Measurements from ENCODE around the gene ATF6B. TPM values are rescaled to one million over a fixed set of nuclear protein-coding genes. Genes with fewer than 3 reads are reported as not detected.

ATF6B gene
- total and polyA plus RNA-seq, 2 of the 8 experiments (the other 6 are each of a cell fraction or from before 2014, with no cell fraction given), result 38.1 to 42.2 TPM

- TF ChIP-seq E2F6 (IDR thresholded peaks at IDR 0.05), result no peak
- TF ChIP-seq EP300 (IDR thresholded peaks at IDR 0.05; ENCODE audit: borderline replicate concordance in 1 of 2, low read depth in 2 of 2, low read length in 2 of 2), result peak in 1 of 2 experiments; percentile 97; a peak in 2 of 3 replicates
- peak; percentile 71 for TF ChIP-seq TAF7 (optimal IDR thresholded peaks at IDR 0.05; ENCODE audit: borderline replicate concordance, low read depth, low read length)
- no peak for TF ChIP-seq SIRT6 (IDR thresholded peaks at IDR 0.05; ENCODE audit: low read length)
- peak; percentile 78 for TF ChIP-seq KDM5A (IDR thresholded peaks at IDR 0.05; ENCODE audit: low read length)
- TF ChIP-seq BRCA1 (IDR thresholded peaks at IDR 0.05; ENCODE audit: low read depth, low read length), result peak; percentile 49; the same call in 1 of the 2 replicates
- no peak for TF ChIP-seq FOSL1 (IDR thresholded peaks at IDR 0.05; ENCODE audit: insufficient read depth, low read depth, low read length)
- peak in 1 of 2 experiments; percentile 71; a peak in 1 of 3 replicates for TF ChIP-seq POLR2A (IDR thresholded peaks at IDR 0.05; ENCODE audit: control extremely low read depth in 1 of 2, low read depth in 2 of 2, low read length in 2 of 2)
- peak; percentile 98 for TF ChIP-seq KDM4A (IDR thresholded peaks at IDR 0.05; ENCODE audit: low read depth, low read length, severe bottlenecking)
- TF ChIP-seq ASH2L (IDR thresholded peaks at IDR 0.05; ENCODE audit: low read length), result peak; percentile 82
- TF ChIP-seq HDAC2 (IDR thresholded peaks at IDR 0.05; ENCODE audit: borderline replicate concordance in 1 of 2, low read depth in 2 of 2, low read length in 2 of 2), result peak in 1 of 2 experiments; percentile 32; a peak in 2 of 4 replicates
- peak; percentile 94 for TF ChIP-seq SAP30 (IDR thresholded peaks at IDR 0.05; ENCODE audit: insufficient read depth, insufficient replicate concordance, low read length)
- TF ChIP-seq RBBP5 (IDR thresholded peaks at IDR 0.05; ENCODE audit: borderline replicate concordance, low read depth, low read length), result no peak
- TF ChIP-seq PHF8 (conservative IDR thresholded peaks at IDR 0.05; ENCODE audit: low read depth, low read length), result peak; percentile 40; the same call in 1 of the 2 replicates
- no peak for TF ChIP-seq SIX5 (IDR thresholded peaks at IDR 0.05; ENCODE audit: low read depth, low read length)
- TF ChIP-seq MAX (IDR thresholded peaks at IDR 0.05), result peak; percentile 66
- peak; percentile 60; the same call in 1 of the 2 replicates for TF ChIP-seq POLR2AphosphoS5 (IDR thresholded peaks at IDR 0.05; ENCODE audit: low read depth, low read length)
- TF ChIP-seq, protein P1, sequence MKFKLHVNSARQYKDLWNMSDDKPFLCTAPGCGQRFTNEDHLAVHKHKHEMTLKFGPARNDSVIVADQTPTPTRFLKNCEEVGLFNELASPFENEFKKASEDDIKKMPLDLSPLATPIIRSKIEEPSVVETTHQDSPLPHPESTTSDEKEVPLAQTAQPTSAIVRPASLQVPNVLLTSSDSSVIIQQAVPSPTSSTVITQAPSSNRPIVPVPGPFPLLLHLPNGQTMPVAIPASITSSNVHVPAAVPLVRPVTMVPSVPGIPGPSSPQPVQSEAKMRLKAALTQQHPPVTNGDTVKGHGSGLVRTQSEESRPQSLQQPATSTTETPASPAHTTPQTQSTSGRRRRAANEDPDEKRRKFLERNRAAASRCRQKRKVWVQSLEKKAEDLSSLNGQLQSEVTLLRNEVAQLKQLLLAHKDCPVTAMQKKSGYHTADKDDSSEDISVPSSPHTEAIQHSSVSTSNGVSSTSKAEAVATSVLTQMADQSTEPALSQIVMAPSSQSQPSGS (IDR thresholded peaks at IDR 0.05; ENCODE audit: low read length), result 0 out of 2 replicates have a peak, but pooled peaks have one; percentile 57
- TF ChIP-seq EGR1 (IDR thresholded peaks at IDR 0.05; ENCODE audit: borderline replicate concordance, low read depth, low read length), result 0 out of 2 replicates have a peak, but pooled peaks have one; percentile 34
- TF ChIP-seq JUND (IDR thresholded peaks at IDR 0.05; ENCODE audit: low read length), result peak; percentile 92
These were observed 25.8 kb upstream of the ATF6B start, which contains the start of gene PPT2 (continued) for GRCh38 chr6:32153564-32154513.

Measured in H1 (cell line).